WERI-Rb-1 (cell line): Measurements from ENCODE around the gene CDH4.

Experiments
- DNase-seq: peaks from one replicate; pipeline ENCODE4 v3.0.0-alpha.2; 2020
- H3K27ac ChIP-seq: fragments of 250-450 bp; sonication (Bioruptor Pico); 2 replicates; pipeline ENCODE4 v1.5.1; 2020; ENCODE audit warnings: mild to moderate bottlenecking, moderate library complexity
- H3K27me3 ChIP-seq: fragments of 250-450 bp; sonication (Bioruptor Pico); 2 replicates; pipeline ENCODE4 v1.5.1; 2021; ENCODE audit warnings: mild to moderate bottlenecking, low read depth, moderate library complexity; ENCODE audit not compliant: insufficient read depth, severe bottlenecking
- H3K36me3 ChIP-seq: fragments of 250-450 bp; sonication (Bioruptor Pico); 2 replicates; pipeline ENCODE4 v1.5.1; 2020; ENCODE audit warnings: mild to moderate bottlenecking, moderate library complexity
- H3K4me3 ChIP-seq: 2 replicates; pipeline ENCODE4 v1.5.1; 2011; ENCODE audit warnings: low read depth, mild to moderate bottlenecking, control low read depth, low read length
- H3K9me3 ChIP-seq: fragments of 250-450 bp; sonication (Bioruptor Pico); 2 replicates; pipeline ENCODE4 v1.5.1; 2021; ENCODE audit warnings: mild to moderate bottlenecking, moderate library complexity; ENCODE audit not compliant: severe bottlenecking
- CTCF ChIP-seq: IDR thresholded peaks from 2 replicates; pipeline ENCODE4 v1.5.1; 2011; ENCODE audit warnings: low read depth, mild to moderate bottlenecking, control low read depth, inconsistent platforms, low read length

Gene CDH4

GRCh38 chr20:61543086-61543485 lies 291.0 kb downstream of the CDH4 start:
- no peak for TF ChIP-seq CTCF
- no peak for DNase-seq
- Histone ChIP-seq H3K27me3 (peaks cover 90% of the 10 kb centered on the region), H3K9me3 (no peaks in the 10 kb centered on the region), H3K4me3 (no peak overlapping the region), H3K36me3 (no peaks in the 10 kb centered on the region), H3K27ac (no peak overlapping the region)

GRCh38 chr20:61543931-61544745 lies 292.1 kb downstream of the CDH4 start:
- Histone ChIP-seq H3K4me3 (no peak overlapping the region), H3K9me3 (no peaks in the 10 kb centered on the region), H3K27ac (no peak overlapping the region), H3K27me3 (peaks cover 90% of the 10 kb centered on the region), H3K36me3 (no peaks in the 10 kb centered on the region)
- no peak for DNase-seq
- TF ChIP-seq CTCF, result no peak

GRCh38 chr20:61544910-61545889 lies 293.1 kb downstream of the CDH4 start:
- TF ChIP-seq CTCF, result no peak
- Histone ChIP-seq H3K36me3 (no peaks in the 10 kb centered on the region), H3K4me3 (no peak overlapping the region), H3K9me3 (no peaks in the 10 kb centered on the region), H3K27ac (no peak overlapping the region), H3K27me3 (peaks cover 86% of the 10 kb centered on the region)
- no peak for DNase-seq

GRCh38 chr20:61546641-61547040 lies 294.6 kb downstream of the CDH4 start:
- TF ChIP-seq CTCF, result no peak
- Histone ChIP-seq H3K4me3 (no peak overlapping the region), H3K27ac (no peak overlapping the region), H3K36me3 (no peaks in the 10 kb centered on the region), H3K9me3 (peaks cover 2% of the 10 kb centered on the region), H3K27me3 (peaks cover 87% of the 10 kb centered on the region)
- DNase-seq, result no peak

GRCh38 chr20:61548069-61548468 lies 296.0 kb downstream of the CDH4 start:
- Histone ChIP-seq H3K27me3 (peaks cover 79% of the 10 kb centered on the region), H3K9me3 (peaks cover 6% of the 10 kb centered on the region), H3K27ac (no peak overlapping the region), H3K4me3 (no peak overlapping the region), H3K36me3 (no peaks in the 10 kb centered on the region)
- TF ChIP-seq CTCF, result no peak
- no peak for DNase-seq
